ENCODE data around the gene SLF1. TPM values are rescaled to one million over a fixed set of nuclear protein-coding genes. Genes with fewer than 3 reads are reported as not detected.
A peak's percentile ranks its signal among the peaks of the same experiment; 100 is the strongest.

SLF1 gene
- total RNA-seq, 1 donor from 2014 or later = 2.7 TPM

- Histone ChIP-seq H3K4me3 (ENCODE audit: low read depth, low read length) (no peak overlapping the region), H3K27me3 (ENCODE audit: control insufficient read depth, insufficient read depth, low read length) (no peaks in the 10 kb centered on the region), H3K36me3 (ENCODE audit: control insufficient read depth, insufficient read depth, low read length) (no peaks in the 10 kb centered on the region)
- DNase-seq (ENCODE audit: low read depth) = peak; percentile 26
- TF ChIP-seq CTCF (IDR thresholded peaks at IDR 0.05; ENCODE audit: insufficient read depth, low read length, poor library complexity, severe bottlenecking) = no peak
These were observed 127.6 kb downstream of the SLF1 start for GRCh38 chr5:94745786-94746730.

GRCh38 chr5:94746731-94747124 is 128.3 kb downstream of the SLF1 start:
- no peak for TF ChIP-seq CTCF (IDR thresholded peaks at IDR 0.05; ENCODE audit: insufficient read depth, low read length, poor library complexity, severe bottlenecking)
- Histone ChIP-seq H3K27me3 (ENCODE audit: control insufficient read depth, insufficient read depth, low read length) (no peaks in the 10 kb centered on the region), H3K36me3 (ENCODE audit: control insufficient read depth, insufficient read depth, low read length) (no peaks in the 10 kb centered on the region), H3K4me3 (ENCODE audit: low read depth, low read length) (no peak overlapping the region)
- no peak for DNase-seq (ENCODE audit: low read depth)

Other genes with a start within 250 kb of the SLF1 start
- 2.7 and 3.2 TPM in 2 replicates for gene KIAA0825, start 65 bp upstream of the SLF1 start, total RNA-seq

Measured in kidney epithelial cell (primary cell).